ENCODE results near the gene PHETA1.

DNA sequence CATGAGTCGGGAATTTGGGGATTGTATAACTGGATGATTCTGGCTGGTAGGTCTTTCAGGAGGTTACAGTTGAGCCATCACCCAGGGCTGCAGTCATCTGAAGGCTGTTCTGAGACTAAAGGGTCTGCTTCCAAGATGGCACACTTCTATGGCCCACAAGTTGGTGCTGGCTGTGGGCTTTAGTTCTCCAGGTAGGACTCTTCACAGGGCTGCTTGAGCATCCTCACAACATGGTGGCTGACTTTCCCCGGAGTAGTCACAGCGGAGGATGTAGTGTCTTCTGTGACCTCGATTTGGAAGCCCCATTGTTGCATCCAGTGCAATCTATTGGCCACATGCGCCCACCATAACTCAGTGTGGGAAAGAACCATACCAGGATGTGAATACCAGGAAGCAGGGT lies 14.4 kb downstream of the PHETA1 start:
- no peak for TF ChIP-seq POLR2A (IDR thresholded peaks at IDR 0.05; ENCODE audit: low read depth, low read length)
- TF ChIP-seq TAF1 (IDR thresholded peaks at IDR 0.05; ENCODE audit: borderline replicate concordance, low read depth, low read length) = no peak
